ENCODE data around the gene UCN. TPM values are rescaled to one million over a fixed set of nuclear protein-coding genes. Genes with fewer than 3 reads are reported as not detected.

Gene UCN
- total RNA-seq, 3 donors from 2014 or later = 0.80 to 8.8 (median 4.6) TPM

DNA sequence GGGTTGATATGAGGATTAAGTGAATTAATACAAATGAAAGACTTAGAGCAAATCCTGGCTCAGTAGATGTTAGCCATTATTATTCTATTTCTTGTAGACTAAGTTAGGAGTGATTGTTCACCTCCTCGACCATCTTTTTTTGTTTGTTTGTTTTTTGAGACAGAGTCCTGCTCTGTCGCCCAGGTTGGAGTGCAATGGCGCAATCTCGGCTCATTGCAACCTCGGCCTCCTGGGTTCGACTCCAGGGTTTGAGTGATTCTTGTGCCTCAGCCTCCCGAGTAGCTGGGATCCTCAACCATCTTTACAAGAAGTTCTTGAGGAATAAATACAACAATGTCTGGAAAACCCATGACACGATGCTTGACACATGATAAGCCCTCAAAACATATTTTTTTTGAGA, 13.3 kb downstream of the UCN start:
- Histone ChIP-seq H3K4me1 (no peaks in the 10 kb centered on the region), H3K9me3 (no peaks in the 10 kb centered on the region), H3K4me3 (no peak overlapping the region), H3K36me3 (no peaks in the 10 kb centered on the region), H3K27me3 (no peaks in the 10 kb centered on the region), H3K27ac (no peak overlapping the region)
- no peak for TF ChIP-seq POLR2AphosphoS5 (IDR thresholded peaks at IDR 0.05)
- TF ChIP-seq POLR2A (IDR thresholded peaks at IDR 0.05) = no peak
- TF ChIP-seq, protein P1, sequence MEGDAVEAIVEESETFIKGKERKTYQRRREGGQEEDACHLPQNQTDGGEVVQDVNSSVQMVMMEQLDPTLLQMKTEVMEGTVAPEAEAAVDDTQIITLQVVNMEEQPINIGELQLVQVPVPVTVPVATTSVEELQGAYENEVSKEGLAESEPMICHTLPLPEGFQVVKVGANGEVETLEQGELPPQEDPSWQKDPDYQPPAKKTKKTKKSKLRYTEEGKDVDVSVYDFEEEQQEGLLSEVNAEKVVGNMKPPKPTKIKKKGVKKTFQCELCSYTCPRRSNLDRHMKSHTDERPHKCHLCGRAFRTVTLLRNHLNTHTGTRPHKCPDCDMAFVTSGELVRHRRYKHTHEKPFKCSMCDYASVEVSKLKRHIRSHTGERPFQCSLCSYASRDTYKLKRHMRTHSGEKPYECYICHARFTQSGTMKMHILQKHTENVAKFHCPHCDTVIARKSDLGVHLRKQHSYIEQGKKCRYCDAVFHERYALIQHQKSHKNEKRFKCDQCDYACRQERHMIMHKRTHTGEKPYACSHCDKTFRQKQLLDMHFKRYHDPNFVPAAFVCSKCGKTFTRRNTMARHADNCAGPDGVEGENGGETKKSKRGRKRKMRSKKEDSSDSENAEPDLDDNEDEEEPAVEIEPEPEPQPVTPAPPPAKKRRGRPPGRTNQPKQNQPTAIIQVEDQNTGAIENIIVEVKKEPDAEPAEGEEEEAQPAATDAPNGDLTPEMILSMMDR (IDR thresholded peaks at IDR 0.05) = no peak
- intact Hi-C loops (cut with DNase I; ENCODE audit: low total_unique reads) = no loop called here
- DNase-seq (ENCODE audit: low spot score in 2 of 2) = no peak

- H3K27me3 ChIP-seq = no peaks in the 10 kb centered on the region
- no peak overlapping the region for H3K27ac ChIP-seq
- intact Hi-C loops (cut with DNase I; ENCODE audit: low total_unique reads) = no loop called here
- TF ChIP-seq POLR2AphosphoS5 (IDR thresholded peaks at IDR 0.05) = no peak
- TF ChIP-seq, protein P1 (IDR thresholded peaks at IDR 0.05) = no peak
- H3K9me3 ChIP-seq = no peaks in the 10 kb centered on the region
- no peak for DNase-seq (ENCODE audit: low spot score in 2 of 2)
- no peak overlapping the region for H3K4me3 ChIP-seq
- H3K36me3 ChIP-seq = no peaks in the 10 kb centered on the region
- H3K4me1 ChIP-seq = no peaks in the 10 kb centered on the region
Observed at GRCh38 chr2:27291865-27292264, 16.4 kb downstream of the UCN start.

GRCh38 chr2:27290549-27290948, 17.7 kb downstream of the UCN start:
- Histone ChIP-seq H3K4me1 (no peaks in the 10 kb centered on the region), H3K4me3 (no peak overlapping the region), H3K9me3 (no peaks in the 10 kb centered on the region), H3K27ac (no peak overlapping the region), H3K27me3 (no peaks in the 10 kb centered on the region), H3K36me3 (no peaks in the 10 kb centered on the region)
- DNase-seq (ENCODE audit: low spot score in 2 of 2) = no peak
- TF ChIP-seq POLR2A (IDR thresholded peaks at IDR 0.05) (no peak), POLR2AphosphoS5 (IDR thresholded peaks at IDR 0.05) (no peak)
- TF ChIP-seq, protein P1 (IDR thresholded peaks at IDR 0.05) = no peak
- intact Hi-C loops (cut with DNase I; ENCODE audit: low total_unique reads) = no loop called here

GRCh38 chr2:27288610-27289009, 19.6 kb downstream of the UCN start:
- Histone ChIP-seq H3K4me1 (no peaks in the 10 kb centered on the region), H3K27ac (no peak overlapping the region), H3K27me3 (no peaks in the 10 kb centered on the region), H3K36me3 (no peaks in the 10 kb centered on the region), H3K4me3 (no peak overlapping the region), H3K9me3 (no peaks in the 10 kb centered on the region)
- TF ChIP-seq, protein P1 (IDR thresholded peaks at IDR 0.05) = no peak
- TF ChIP-seq POLR2A (IDR thresholded peaks at IDR 0.05) (no peak), POLR2AphosphoS5 (IDR thresholded peaks at IDR 0.05) (no peak)
- intact Hi-C loops (cut with DNase I; ENCODE audit: low total_unique reads) = no loop called here
- no peak for DNase-seq (ENCODE audit: low spot score in 2 of 2)

GRCh38 chr2:27285481-27285880, 22.8 kb downstream of the UCN start:
- TF ChIP-seq, protein P1 (IDR thresholded peaks at IDR 0.05) = no peak
- TF ChIP-seq POLR2AphosphoS5 (IDR thresholded peaks at IDR 0.05) (no peak), POLR2A (IDR thresholded peaks at IDR 0.05) (no peak)
- no peaks in the 10 kb centered on the region for H3K36me3 ChIP-seq
- H3K27me3 ChIP-seq = no peaks in the 10 kb centered on the region
- no peaks in the 10 kb centered on the region for H3K9me3 ChIP-seq
- H3K27ac ChIP-seq = no peak overlapping the region
- intact Hi-C loops (cut with DNase I; ENCODE audit: low total_unique reads) = no loop called here
- H3K4me3 ChIP-seq = no peak overlapping the region
- no peak for DNase-seq (ENCODE audit: low spot score in 2 of 2)
- H3K4me1 ChIP-seq = no peaks in the 10 kb centered on the region
